GM06990 (cell line): ENCODE measurements around the gene AFF4.

Experiments
- DNase-seq: peaks from one replicate; pipeline ENCODE4 v3.0.0-alpha.2; 2011; ENCODE audit not compliant: insufficient read length; ENCODE audit errors: extremely low read depth
- H3K27me3 ChIP-seq: replicated peaks from 2 replicates; pipeline ENCODE4 v1.6.0; 2011; ENCODE audit warnings: low read length; ENCODE audit not compliant: control insufficient read depth, insufficient read depth
- H3K36me3 ChIP-seq: 2 replicates; pipeline ENCODE4 v1.5.1; 2011; ENCODE audit warnings: low read length; ENCODE audit not compliant: control insufficient read depth, insufficient read depth
- H3K4me3 ChIP-seq: replicated peaks from 2 replicates; pipeline ENCODE4 v1.5.1; 2011; ENCODE audit warnings: low read depth, mild to moderate bottlenecking, control low read depth, low read length
- TF ChIP-seq, protein P1 (sequence below): IDR thresholded peaks from 2 replicates; pipeline ENCODE4 v1.5.1; 2011; ENCODE audit warnings: low read length, control low read depth, mild to moderate bottlenecking, inconsistent platforms; ENCODE audit not compliant: insufficient read depth, poor library complexity, severe bottlenecking

The AFF4 gene

DNA sequence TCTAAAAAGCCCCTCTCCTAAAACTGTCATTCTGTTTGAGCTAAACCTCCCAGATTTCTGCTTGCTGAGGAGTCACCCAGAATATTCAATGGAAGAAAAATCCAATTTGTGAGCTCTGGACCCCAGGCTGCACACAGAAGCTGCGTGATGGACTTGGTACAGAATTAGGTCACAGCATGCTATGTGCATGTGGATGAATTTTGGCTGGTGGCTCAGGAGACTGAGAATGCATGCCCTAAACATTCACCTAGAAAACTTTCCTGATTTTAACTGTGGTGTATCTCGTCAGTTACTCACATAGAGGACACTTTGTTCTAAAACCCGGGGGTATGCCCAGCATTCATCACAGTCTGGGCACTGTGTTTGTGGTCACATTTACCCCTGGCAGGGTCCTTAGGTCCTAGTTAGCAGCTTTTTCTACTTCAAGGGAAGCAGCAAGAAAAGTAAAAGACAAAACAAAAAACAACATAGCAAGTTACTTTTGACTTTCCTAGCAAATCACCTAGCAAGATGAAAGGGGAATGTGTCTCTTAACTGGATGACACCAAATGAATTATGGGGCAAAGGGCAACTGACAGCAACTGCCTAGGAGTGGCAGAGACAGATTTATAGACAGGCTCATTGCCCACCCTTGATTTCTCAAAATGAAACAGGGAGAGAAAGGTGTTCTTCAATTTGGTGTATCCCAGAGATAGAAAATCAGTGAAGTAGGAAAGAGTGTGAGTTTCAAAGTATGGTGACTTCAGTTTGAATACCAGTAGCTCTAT lies 124.7 kb downstream of the AFF4 start:
- no peak for DNase-seq
- no peak overlapping the region for H3K4me3 ChIP-seq
- TF ChIP-seq, protein P1, sequence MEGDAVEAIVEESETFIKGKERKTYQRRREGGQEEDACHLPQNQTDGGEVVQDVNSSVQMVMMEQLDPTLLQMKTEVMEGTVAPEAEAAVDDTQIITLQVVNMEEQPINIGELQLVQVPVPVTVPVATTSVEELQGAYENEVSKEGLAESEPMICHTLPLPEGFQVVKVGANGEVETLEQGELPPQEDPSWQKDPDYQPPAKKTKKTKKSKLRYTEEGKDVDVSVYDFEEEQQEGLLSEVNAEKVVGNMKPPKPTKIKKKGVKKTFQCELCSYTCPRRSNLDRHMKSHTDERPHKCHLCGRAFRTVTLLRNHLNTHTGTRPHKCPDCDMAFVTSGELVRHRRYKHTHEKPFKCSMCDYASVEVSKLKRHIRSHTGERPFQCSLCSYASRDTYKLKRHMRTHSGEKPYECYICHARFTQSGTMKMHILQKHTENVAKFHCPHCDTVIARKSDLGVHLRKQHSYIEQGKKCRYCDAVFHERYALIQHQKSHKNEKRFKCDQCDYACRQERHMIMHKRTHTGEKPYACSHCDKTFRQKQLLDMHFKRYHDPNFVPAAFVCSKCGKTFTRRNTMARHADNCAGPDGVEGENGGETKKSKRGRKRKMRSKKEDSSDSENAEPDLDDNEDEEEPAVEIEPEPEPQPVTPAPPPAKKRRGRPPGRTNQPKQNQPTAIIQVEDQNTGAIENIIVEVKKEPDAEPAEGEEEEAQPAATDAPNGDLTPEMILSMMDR: no peak
- no peaks in the 10 kb centered on the region for H3K27me3 ChIP-seq
- no peaks in the 10 kb centered on the region for H3K36me3 ChIP-seq

DNA sequence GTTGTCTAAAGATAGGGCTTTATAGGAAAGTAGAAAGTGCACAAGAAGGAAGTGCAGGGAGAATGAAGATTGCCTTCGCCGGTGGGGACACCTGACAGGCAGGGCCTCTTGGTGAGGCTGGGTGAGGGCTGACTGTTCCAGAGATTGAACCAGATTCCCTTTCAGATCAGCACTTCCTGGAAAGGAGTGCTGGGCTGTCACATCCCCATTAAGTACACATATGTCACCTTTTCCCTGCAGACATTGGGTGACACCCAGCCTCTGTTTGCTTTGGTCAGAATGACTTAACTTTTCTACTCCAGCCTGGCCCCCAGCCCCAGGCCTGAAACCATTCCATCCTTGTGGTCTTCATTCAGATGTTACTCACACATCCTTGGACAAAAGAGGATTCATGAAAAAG lies 125.6 kb downstream of the AFF4 start:
- no peaks in the 10 kb centered on the region for H3K36me3 ChIP-seq
- no peak overlapping the region for H3K4me3 ChIP-seq
- TF ChIP-seq, protein P1: no peak
- DNase-seq: no peak
- no peaks in the 10 kb centered on the region for H3K27me3 ChIP-seq

DNA sequence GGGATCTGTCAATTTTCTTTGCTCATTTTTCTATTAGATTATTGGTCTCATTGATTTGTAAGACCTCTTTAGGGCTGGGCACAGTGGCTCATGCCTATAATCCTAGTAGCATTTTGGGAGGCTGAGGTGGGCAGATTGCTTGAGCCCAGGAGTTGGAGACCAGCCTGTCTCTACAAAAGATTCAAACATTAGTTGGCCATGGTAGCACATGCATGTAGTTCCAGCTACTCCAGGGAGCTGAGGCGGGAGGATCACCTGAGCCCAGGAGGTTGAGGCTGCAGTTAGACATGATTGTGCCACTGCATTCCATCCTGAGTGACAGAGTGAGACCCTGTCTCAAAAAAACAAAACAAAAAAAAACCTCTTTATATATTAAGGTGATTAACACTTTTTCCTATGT lies 126.6 kb downstream of the AFF4 start:
- H3K36me3 ChIP-seq: no peaks in the 10 kb centered on the region
- H3K4me3 ChIP-seq: no peak overlapping the region
- TF ChIP-seq, protein P1: no peak
- H3K27me3 ChIP-seq: no peaks in the 10 kb centered on the region
- no peak for DNase-seq

DNA sequence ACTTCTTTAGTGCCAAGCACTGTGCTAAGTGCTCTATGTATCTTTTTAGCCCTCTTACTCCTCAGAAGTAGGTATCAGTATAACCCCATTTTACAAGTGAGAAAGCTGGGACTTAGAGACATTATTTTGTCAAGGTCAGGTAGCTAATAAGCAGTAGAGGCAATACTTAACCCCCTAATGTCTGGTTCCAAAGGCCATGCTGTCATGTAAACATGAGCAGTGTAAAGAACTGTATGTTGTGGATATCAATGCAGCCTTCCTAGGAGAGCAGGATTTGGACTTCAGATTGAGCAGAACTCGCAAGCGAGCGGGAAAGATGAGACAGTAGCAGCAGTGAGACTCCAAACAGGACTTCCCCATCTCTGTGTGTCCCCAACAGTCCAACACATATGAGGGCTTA lies 129.4 kb downstream of the AFF4 start:
- TF ChIP-seq, protein P1: no peak
- no peaks in the 10 kb centered on the region for H3K27me3 ChIP-seq
- H3K4me3 ChIP-seq: no peak overlapping the region
- no peak for DNase-seq
- no peaks in the 10 kb centered on the region for H3K36me3 ChIP-seq

DNA sequence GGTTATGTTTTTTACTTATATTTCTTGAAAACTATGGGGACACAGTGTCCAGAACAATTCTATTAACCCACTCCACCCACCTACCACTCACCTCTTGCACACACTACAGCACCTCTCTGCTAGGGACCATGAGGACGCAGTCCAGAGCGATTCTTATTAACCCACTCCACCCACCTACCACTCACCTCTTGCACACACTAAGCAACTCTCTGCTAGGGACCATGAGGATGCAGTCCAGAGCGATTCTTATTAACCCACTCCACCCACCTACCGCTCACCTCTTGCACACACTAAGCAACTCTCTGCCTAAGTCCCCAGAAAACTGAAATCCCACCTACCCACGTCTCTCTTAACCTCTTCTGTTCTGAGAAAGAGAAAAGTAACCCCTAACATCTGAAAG lies 130.8 kb downstream of the AFF4 start:
- no peak overlapping the region for H3K4me3 ChIP-seq
- H3K36me3 ChIP-seq: no peaks in the 10 kb centered on the region
- H3K27me3 ChIP-seq: no peaks in the 10 kb centered on the region
- no peak for DNase-seq
- TF ChIP-seq, protein P1: no peak
